PFSK-1 (cell line): ENCODE data around the gene NCOA1.

Experiments used
- POLR2AphosphoS5 ChIP-seq: IDR thresholded peaks from 2 replicates; pipeline ENCODE4 v1.6.1; 2012; ENCODE audit warnings: low read depth, mild to moderate bottlenecking, control low read depth, low read length, moderate library complexity
- REST ChIP-seq, 2 experiments: IDR thresholded peaks; 2 replicates each; pipeline versions ENCODE4 v1.6.1 to v1.8.0; 2011 to 2012; ENCODE audit warnings: low read depth in 2 of 2, low read length in 2 of 2, control low read depth in 1 of 2, inconsistent platforms in 1 of 2, mild to moderate bottlenecking in 1 of 2, moderate library complexity in 1 of 2; ENCODE audit not compliant: insufficient read depth in 1 of 2
- SIN3A ChIP-seq: IDR thresholded peaks from 2 replicates; pipeline ENCODE4 v1.6.1; 2012; ENCODE audit warnings: mild to moderate bottlenecking, low read length, moderate library complexity, borderline replicate concordance; ENCODE audit not compliant: insufficient read depth

DNA sequence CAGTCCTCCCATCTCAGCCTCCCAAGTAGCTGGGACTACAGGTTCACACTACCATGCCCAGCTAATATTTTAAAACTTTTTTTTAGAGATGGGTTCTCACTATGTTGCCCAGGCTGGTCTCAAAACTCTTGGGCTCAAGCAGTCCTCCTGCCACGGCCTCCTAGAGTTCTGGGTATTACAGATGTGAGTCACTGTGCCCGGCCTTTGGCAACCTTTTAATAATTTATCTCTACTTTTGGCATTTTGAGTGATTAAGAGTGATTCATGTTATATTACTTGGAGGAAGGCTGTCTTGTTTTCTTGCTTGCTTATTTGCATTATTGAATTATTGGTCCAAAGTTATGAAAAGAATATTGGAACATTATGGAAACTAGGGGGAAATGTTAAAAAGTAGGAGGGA lies 24.3 kb downstream of the NCOA1 start:
- no peak for TF ChIP-seq SIN3A
- TF ChIP-seq POLR2AphosphoS5 = no peak
- TF ChIP-seq REST (IDR thresholded peaks at IDR 0.05; ENCODE audit: insufficient read depth in 1 of 2, low read depth in 2 of 2, low read length in 2 of 2) = no peak
